T-helper 22 cell (primary cell): Measurements from ENCODE around the gene CPSF4.

Source experiments
- DNase-seq: peaks from one replicate; pipeline ENCODE4 v3.0.0-alpha.2; 2020; ENCODE audit warnings: low read depth

CPSF4 gene

DNA sequence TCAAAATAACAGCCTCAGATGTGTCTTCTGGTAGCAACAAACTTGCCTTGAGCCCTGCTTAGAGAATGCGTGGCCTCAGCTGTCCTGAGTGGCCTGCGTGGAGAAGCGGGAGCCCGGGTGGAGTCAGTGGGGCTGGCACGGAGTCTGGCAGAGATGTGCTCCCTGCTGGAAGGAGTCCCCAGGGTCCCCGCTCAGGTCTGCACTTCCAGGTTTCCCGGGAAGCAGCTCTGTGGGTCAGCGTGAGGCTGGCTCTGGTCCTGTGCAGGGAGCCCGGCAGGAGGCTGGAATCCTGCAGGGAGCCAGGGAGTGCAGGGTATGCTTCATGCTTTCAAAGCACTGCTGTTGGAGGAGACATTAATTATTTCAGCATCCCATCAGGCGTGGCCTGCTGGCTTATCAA lies 10.1 kb downstream of the CPSF4 start:
- no peak for DNase-seq

DNA sequence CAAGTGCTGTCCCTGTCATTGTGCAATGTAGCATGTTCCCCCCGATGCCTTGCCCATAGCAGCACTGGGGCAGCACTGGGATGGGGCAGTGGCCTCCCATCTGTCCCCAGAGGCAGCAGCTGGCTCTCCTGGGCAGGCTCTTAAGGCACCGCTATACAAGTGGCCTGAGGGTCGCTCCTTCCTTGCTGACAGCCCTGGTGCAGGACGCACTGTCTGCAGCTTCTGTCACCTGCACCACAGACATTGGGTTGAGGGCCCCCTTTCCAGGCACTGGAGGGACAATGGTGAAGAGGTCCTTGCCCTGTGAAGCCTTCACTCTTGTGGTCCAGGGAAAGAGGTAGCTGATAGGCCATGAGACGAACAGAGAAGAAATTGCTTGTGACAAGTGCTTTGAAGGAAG lies 10.6 kb downstream of the CPSF4 start:
- no peak for DNase-seq

DNA sequence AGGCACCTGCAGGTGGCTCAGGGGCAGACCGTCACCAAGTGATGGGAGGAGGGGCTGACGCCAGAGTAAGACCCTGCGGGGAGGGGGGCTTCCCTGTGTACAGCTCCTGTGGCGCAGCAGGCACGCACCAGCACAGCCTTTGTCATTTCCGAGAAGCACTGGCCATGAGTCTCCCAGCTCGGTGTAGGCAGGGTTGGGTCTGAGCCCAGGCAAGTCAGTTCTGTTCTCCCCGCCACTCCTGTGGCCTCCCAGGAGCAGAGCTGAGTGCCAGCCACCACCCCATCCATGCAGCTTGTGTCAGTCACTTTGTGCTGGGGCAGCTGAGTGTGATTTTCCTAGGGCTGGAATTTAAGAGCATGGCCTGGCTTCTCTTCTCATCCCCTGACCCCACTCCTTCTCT lies 13.2 kb downstream of the CPSF4 start:
- no peak for DNase-seq

DNA sequence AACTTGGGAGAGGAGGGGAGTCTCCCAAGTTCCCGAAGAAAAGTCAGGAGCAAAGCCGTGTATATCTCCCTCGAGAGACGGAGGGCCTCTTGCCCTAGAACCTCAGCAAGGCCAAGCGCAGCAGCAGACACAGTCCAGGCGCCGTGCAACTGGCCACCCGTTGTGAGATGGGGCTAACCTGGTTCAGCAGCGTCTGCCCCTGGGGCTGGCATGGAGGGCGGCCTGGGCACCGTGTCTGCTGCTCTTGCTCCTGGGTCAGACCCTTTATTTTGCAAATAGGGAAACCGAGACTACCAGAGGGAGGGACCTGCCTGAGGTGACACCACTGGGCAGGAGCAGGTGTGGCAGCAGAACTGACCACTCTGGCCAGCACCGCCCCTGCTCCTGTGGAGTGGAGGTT lies 13.8 kb downstream of the CPSF4 start:
- DNase-seq, result no peak

DNA sequence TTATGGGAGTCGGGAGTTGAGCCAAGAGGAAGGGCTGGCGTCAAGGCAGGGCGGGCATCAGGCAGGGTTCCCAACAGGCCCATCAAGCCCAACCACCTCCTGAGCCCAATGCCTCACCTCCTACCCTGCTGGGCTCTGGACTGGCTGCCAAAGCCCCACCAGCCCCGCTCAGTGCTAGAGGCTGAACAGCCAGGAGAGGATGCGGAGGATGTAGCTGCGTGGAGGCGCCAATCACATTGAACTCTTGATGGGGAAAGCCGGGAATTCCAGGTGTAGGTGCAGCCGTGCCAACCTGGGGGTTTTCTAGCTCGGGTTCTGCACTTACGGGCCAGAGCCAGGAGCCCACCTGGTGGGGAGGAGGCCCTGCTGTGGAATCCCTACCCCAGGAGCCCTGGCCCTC lies 14.4 kb downstream of the CPSF4 start:
- no peak for DNase-seq

DNA sequence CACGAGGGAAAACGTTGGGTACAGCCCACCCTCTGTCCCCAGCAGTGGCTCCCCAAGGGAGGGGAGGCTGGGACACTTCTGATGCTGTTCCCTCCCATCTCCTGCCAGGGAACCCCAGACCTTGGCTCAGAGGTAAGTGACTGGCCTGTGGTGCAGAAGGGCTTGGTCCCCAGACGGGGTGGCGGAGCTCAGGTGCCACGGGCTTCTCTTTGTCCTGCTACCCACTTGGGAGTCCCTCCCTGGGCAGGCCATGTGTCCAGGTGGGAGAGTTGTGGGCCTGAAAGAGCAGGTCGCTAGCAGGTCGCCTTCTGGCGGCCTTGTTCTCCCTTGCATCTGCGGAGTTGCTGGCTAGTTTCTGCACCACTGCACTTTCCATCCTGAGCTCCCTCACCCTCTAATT lies 17.1 kb downstream of the CPSF4 start:
- DNase-seq, result no peak

DNA sequence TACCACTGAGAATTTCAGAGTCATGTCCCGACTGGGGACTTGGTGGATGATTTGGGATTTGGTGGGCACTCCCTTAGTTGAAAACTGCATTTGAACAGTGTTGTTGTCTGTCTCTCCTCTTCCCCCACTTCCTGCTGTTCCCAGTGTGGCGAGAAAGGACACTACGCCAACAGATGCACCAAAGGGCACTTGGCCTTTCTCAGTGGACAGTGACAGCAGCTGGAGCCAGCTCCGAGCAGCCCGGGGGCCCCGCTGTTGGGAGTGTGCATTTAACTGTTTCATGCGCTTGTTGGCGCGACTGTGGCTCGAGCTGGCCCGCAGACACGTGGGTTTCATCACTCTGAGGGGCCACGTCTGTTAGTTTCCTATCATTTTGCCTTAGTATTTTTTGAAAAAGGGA lies 17.5 kb downstream of the CPSF4 start:
- DNase-seq, result no peak

DNA sequence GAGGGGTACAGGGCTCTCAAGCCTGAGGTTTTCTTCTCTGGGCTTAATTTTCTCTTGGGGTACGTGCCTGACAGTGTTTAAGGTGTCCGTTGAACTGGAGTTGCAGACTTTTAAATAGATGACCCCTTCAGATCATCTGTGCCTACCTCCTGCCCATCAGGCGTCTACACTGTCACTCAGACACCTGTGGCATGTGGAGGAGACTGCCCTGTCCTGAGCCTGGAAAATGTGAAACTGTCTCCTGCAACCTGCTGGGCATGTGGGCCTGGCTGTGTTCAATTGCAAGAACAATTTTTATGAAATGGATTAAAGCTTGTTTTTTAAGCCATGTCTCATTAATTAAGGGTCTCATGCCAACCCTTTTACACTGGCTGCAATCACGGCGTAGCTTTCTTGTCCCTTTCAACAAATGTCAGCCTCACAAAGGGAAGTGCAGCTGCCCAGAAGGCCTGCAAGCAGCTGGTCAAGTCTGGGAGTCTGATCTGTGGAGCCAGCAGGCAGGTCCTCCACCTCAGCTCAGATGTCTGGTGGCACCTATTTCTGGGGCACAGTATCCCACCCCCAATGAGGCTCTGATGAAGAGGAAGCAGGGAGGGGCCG lies 18.4 kb downstream of the CPSF4 start:
- no peak for DNase-seq

DNA sequence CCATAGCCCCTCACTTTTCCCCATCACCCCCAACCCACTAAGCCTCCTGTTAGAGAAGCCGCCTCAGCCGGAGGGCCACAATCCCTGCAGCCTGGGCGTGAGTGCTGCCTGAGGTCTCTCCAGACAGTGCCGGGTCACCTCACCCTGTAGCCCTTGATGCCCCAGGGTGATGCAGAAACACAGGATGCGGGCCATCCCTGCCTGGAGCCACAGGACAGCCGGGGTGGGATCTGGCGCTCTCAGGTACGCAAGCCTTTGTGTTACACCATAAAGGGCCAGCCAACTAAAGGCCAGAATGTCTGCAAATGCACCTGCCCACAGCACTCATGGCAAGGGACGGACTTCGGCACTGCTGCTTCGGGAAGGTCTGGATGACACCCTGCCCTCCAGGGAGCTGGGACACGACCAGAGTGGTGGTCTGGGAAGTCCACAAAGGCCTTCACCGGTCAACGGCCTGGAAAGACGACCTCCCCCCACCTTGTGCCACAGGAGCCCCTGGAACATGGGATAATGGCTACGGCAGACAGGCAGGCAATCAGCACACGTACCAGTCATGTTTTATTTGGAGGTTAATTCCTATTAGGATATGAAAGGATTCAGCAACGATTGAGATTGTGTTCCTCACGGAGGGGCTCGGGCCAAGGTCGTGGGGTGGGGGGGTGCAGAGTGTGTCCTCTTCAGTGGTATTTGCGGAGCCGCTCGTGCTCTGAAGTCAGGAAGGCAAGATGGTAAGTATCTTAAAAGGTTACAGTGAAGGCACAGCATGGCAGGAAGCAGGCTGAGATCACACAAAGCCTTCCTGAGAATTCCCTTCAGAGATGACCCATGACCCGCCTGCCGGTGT lies 19.1 kb downstream of the CPSF4 start:
- DNase-seq, result no peak

DNA sequence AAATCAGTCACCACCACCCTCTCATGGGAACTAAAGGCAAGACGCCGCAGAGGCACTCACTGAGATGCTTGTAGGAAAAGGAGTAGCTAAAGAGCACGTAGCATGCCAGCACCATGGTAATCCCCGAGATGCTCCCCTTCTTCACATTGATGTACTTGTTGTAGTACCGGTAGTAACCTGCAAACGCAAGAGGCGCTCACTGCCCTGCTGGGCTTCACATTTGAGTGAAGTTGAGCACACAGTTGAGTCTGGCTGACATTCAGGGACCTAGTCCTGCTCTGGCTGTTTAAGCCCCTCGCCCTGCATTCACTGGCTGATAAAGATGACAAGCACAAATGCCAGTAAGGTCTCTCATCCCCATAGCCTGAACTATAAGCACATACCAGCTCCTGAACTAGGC lies 20.3 kb downstream of the CPSF4 start:
- DNase-seq, result no peak

DNA sequence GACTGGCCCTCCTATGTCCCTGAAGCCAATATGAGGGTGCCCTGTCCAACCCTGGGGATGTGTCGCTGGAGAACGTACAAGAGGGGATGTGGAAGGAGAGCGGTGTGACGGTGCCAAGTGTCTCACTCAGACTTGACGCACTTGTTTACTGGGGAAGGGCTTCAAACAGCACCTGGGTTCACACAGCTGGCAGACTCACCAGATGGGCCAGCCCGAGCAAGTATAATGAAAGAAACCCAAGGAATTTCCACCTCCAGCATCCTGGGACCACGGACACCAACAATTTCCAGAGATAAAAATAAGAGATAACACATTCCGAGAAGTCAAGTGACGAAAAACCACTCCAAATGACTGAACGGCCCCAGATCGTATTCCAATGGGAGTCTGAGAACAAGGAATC lies 21.9 kb downstream of the CPSF4 start:
- no peak for DNase-seq

DNA sequence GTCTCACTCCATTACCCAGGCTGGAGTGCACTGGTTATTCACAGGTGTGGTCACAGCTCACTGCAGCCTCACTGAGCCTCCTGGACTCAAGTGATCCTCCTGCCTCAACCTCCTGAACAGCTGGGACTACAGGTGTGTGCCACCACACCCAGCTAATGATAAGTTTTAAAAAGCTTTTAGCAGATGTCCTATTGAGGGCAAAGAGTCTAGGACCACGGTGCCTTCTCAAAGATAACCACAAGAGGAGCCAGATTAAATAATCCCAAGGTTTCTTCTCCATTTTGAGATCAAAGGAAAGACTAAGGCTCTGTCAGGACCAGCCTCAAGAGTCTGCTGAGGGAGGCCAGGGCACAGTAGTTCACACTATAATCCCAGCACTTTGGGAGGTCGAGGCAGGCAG lies 22.5 kb downstream of the CPSF4 start:
- DNase-seq, result no peak

DNA sequence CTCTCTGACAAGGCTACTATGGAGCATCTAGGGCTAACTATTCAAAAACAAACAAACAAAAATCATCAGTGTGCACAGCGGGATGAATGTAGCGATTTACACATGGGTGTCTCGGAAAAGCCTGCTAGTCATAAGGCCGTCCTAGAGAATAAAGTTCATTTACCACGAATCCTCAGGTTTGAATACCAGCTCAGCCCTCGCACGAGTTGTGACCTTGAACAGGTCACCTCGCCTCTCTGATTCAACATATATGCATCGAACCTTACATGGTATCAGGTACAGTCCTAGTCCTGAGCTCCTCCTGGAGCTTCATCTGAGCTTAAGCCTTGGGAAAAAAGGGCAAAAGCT lies 26.7 kb downstream of the CPSF4 start:
- no peak for DNase-seq

DNA sequence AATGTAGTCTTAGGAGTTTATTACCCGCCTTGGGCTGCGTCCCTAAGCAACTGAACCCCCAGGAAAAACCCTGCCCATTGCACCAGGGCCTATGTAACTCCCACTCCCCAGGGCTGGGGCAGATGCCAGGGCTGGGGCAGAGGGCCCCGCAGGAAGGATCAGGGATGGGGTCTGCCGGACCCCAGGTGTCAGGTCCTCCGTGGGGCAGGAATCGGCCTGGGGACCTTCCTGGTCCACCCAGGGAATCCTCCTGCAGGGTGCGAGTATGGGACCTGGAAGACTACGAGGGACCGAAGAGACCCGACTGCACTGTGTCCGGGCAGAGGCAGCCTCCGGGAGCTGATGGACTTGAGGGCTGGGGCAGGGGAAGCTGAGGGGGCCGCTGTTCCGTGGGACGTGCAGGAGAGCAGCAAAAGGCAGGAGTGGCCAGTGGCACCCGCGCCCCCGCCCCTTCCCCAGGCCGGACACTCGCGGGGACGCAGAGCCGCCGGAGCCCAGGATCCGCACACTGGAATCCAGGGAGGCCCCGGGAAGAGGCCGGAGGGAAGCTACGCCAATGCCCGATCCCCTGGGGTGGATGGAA lies 29.7 kb downstream of the CPSF4 start:
- no peak for DNase-seq

DNA sequence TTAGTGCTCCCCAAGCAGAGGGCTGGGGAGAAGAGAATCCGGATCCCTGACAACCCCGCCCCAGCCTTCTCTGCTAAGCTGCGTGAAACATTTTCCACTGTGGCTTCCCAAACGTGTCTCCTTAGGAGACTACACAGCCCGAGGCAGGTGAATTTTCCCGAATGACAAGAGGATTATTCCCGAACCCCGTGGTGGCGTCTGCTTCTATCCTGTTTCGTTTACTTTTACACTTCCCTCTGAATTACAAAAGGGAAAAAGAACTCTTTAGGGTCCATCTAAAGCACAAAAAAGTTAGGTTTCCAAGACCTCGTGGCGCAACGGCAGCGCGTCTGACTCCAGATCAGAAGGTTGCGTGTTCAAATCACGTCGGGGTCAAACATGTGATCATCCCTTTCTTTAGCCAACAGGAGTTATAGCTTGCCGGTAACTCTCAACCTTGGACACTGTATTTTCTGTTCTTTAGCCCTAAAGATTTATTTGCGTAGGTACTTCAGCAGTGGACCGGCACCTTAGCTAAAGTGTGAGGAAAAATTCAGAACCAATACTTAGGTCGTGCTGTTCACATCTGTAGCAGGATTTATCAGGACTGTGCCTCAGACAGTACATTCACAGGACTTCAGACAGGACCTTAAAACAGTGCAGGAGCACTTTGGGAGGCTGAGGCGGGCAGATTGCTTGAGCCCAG lies 30.8 kb downstream of the CPSF4 start:
- DNase-seq, result no peak

DNA sequence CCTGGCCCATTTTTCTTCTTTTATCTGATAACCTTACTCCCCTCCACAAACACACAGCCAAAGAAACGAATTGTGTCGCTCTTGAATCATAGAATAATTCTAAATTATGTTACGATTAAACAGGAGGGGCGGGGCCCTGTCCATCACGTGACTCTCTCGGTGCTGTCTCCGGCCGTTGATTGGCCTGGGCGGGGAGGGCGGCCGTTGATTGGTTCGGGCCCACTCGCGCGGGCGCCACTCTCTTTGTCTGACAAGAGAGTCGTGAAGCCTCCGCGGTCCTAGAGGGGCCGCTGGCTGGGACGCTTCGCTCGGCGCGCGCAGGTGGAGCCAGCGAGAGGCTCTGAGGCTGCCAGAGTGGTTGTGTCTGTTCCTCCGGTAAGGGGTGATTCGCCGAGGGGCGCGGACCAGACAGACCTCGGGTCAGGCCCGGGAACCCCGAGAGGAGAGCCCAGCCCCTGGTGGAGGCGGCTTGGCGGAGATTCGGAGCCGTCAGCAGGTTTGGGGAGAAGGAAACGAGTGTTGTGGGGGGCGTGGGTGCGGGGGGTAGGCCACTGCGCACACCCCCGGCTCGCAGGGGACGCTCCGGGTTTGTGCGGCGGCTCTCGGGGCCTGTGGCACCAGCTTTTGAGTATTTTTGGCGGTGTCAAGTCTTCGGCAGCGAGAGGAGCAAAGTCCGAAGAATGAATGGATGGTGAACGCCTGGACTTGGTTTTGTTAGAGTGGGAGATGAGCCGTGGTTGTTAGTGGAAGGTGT lies 34.0 kb downstream of the CPSF4 start, which contains the start of gene ZNF789:
TSS of gene ZNF789 (plus strand) at position 330 of the 754 bp plus-strand sequence. CDS start 3,567 bp downstream, outside the sequence.
- peak; percentile 97 for DNase-seq

DNA sequence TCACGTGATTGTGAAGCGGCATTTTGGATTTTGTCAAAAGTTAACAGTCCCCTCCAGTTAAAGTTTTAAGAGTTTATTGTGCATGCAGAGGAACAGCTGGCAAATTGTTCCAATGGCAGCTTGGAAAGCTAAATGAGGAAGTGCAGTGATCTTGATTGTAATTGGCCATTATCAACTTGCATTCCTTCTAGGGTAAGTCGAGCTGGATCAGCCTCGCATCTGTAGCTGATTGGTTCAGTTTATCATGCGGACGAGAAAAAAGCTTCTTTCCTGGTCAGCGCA lies 34.5 kb downstream of the CPSF4 start:
- no peak for DNase-seq

DNA sequence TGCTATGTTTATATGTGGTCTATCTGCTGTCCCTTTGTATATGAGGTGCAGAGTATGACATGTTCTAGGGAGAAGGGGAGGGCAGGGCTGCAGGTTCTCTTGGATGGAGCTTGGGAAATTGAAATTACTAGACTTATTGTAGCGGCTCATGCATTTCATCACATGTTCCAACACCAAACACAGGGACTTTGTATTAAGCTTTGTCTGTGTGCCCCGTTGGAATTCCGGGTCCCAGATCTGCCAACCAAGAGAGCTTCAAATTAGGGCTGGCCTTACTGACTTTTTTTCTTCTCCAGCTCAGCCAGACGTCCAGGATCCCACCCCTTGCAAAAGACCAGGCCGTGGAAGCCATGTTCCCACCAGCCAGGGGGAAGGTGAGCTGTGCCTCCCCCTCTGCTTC lies 37.4 kb downstream of the CPSF4 start:
- no peak for DNase-seq

DNA sequence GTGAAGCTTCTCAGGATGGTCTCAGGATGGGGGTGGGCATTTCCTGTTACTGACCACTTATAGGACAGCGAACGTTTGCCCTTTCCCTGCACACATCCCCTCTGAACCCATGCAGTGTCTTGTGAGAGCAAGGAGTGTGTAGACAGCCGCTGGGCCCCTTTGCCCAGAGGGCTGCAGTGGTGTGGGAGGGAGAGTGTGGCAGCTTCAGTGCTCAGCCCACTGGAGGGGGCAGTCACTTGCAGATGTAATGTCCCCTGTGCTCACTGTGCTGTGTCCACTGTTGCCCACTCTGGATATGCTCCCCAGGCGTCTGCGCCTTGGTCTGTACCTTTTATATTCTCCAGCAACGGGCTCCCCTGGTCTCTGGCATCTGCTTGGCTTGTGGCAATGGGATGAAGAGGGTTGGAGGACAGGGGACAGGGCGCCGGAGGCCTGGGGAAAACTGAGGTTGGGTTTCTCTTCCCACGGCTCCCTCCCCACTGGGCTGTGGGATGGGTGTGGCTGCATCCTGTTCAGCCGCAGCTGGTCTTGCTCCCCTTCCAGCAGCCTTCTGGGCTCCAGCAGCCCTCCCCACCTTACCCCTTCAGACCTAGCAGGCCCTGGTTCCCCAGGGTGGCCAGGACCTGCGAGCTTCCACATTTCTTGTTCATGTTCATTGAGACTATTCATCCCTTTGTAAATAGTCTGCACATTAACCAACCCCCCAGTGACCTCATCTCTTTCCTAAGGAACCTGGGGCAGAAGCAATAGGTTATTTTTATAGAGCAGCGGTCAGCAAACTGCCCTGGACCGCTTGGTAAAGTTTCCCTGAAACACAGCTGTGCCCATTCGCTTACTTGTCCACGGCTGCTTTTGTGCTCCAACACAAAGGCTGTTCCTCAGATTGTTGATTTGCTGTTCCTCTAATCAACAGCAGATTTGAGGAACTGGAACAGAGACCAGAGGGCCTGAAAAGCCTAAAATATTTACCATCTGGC lies 40.0 kb downstream of the CPSF4 start:
- DNase-seq, result no peak

DNA sequence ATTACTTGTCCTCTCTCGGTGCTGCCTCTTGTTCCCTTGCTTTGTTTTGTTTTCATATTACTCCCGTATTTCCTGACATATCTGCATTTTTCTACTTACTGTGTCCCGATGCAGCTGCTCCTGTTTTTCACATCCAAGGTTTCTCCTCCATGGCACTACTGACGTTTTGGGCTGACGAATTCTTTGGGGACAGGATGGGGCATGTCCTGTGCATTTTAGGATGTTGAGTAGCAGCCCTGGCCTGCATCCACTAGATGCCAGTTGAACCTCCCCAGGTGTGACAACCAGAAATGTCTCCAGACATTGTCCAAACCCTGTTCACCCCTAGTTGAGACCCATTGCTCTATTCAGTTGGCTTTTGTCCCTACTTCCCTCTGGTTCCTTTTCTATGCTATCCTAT lies 46.4 kb downstream of the CPSF4 start:
- no peak for DNase-seq

DNA sequence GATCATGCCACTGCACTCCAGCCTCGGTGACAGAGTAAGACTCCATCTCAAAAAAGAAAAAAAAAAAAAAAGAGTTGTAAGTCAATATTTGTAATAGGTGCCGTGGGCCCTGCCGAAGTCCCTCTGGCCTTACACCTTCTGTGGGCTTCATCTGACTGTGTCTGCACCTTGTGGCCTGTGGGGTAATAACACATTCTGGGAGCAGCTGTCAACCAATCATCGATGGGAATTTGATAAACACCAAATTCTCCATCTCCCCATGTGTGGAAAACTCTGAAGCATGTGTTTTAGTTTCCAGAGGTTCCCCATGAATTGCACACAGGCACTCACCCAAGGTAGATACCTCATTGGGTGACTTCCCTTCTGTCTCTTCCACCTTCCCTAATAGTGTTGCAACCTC lies 50.5 kb downstream of the CPSF4 start:
- no peak for DNase-seq
